GM19438 (cell line): ENCODE data around the gene SRPRA.
"Not testable (repeated sequence)": the region's sequence is repeated elsewhere in the genome, so short reads cannot be mapped to it uniquely, and the experiment has no call there.

Experiments used
- ATAC-seq: cut with Tn5 transposase; IDR thresholded peaks from one replicate; pipeline ENCODE4 v1.9.1; 2021; ENCODE audit warnings: low read depth; ENCODE audit not compliant: unreplicated experiment

The SRPRA gene

DNA sequence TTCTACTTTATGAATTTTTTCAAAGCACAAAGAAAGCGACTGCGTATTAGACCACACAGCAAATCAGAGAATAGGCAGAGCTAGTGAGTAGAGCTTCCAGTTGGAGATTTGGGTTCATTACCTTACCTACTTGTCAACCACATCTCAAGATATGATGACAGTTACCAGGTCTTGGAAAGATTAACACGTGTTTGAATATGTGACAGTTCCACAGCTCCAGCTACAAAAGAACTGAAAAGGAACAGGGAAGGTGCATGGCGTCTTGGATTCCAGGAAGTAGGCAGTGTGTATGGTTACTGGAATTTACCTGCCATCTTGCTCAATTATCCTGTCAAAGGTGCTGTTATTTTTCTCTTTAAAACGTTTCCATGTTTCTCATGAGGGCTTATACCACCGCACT lies 19.5 kb upstream of the SRPRA start:
- ATAC-seq = no peak

- peak; percentile 38 for ATAC-seq
Observed at GRCh38 chr11:126284829-126285228, 16.1 kb upstream of the SRPRA start.

GRCh38 chr11:126282736-126283591 lies 14.3 kb upstream of the SRPRA start, which contains the start of gene TIRAP:
TIRAP (plus strand) TSS chr11:126283093; CDS start chr11:126290895, 7,802 bp downstream.
- peak; percentile 60 for ATAC-seq

GRCh38 chr11:126282361-126282735 lies 13.7 kb upstream of the SRPRA start:
- peak; percentile 21 for ATAC-seq

DNA sequence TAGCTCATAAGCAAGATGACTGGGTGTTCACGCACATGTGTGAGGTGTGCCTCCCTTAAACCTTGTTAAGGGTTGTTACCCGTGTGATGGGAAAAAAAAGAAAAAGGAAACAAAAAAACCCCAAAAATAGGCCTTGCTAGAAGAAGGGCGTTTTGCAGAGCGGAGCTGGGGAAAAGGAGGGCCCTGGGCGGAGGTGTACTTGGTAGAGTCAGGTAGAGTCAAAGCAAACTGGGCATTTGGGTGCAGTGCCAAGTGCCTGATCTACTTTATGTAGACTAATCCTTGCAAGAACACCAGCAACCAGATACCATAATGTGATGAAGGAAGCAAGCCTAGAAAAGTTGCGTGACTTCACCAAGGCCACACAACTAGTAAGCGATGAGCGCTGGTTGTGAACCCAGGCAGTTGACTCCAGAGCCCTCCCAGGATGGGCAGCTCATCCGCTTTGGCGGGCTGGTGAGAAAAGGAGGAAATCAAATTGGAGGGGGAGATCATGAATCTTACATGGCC lies 13.0 kb upstream of the SRPRA start:
- no peak for ATAC-seq

- no peak for ATAC-seq
Observed at GRCh38 chr11:126281245-126281644, 12.6 kb upstream of the SRPRA start.

DNA sequence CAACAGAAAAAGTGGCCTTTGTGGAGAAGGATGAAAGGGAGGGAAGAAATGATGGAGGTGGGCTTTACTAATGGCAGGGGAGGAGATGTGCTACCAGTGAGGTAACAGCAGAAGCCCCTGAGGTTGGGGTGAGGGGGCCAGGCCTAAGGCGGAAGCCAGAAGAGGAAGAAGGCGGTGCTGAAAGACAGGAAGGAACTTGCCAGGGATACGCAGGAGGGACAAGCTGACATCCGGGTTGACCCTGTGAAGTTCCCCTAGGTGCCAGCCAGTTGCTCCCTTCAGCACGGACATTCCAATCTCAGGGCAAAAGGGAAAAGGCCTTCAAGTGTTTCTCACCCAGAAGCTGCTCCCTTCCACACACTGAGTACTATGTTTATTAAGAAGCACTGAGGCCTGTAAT lies 11.9 kb upstream of the SRPRA start:
- no peak for ATAC-seq

GRCh38 chr11:126279191-126279590 lies 10.5 kb upstream of the SRPRA start:
- no peak for ATAC-seq

- no peak for ATAC-seq
Observed at GRCh38 chr11:126277780-126278179, 9.1 kb upstream of the SRPRA start.

DNA sequence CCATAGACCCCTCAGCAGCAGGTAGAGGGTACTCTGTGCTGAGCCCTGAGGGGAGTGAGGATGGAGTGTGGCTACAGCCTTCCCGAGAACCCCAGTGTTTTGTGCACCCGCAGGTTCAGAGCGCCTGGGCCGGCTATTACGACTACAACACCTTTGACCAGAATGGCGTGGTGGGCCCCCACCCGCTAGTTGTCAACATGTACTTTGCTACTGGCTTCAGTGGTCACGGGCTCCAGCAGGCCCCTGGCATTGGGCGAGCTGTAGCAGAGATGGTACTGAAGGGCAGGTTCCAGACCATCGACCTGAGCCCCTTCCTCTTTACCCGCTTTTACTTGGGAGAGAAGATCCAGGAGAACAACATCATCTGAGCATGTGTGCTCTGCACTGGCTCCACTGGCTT lies 8.6 kb upstream of the SRPRA start:
- ATAC-seq = no peak

- ATAC-seq = peak; percentile 4
Observed at GRCh38 chr11:126268361-126268707, 361 bp downstream of the SRPRA start.

- no peak for ATAC-seq
Observed at GRCh38 chr11:126267650-126268049, 1.0 kb downstream of the SRPRA start.

GRCh38 chr11:126265811-126266210 lies 2.9 kb downstream of the SRPRA start:
- ATAC-seq = no peak

GRCh38 chr11:126263489-126263888 lies 5.2 kb downstream of the SRPRA start:
- ATAC-seq = no peak

DNA sequence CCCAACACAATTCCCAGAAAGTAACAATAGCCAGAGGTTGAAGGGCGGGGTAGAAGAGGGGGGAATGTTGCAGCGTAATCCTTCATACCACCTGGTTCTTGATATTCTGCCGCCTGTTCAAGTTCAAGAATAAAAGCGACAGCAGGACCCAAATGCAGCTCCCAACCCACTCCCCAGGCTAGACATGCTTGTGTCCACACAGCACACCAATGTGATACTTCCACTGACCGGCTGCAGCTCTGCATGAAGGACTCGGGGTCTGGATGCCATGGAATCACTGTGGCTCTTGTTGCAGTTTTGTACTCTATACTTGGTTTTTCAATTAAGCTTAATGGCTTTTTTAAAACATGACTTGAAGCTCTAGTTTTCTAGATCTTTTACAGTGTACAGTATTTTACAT lies 6.5 kb downstream of the SRPRA start:
- ATAC-seq = no peak

DNA sequence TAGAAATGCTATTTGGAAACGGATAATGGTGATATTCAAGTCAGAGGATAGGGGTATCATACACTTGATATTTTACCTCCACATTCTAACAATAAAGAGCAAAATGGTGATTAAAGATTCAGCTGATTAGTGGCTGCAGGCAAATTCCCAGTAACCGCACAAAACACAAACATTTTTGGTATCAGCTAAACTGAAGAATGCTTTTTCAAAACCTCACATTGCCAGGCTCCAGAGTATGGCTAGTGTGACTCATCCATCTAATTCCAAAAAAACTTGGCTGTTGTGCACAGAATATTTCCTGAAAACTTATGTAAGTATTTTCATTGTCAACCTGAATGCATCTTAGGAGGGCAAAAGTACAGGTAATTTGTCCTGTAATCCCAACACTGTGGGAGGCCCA lies 10.9 kb downstream of the SRPRA start:
- ATAC-seq = no peak

DNA sequence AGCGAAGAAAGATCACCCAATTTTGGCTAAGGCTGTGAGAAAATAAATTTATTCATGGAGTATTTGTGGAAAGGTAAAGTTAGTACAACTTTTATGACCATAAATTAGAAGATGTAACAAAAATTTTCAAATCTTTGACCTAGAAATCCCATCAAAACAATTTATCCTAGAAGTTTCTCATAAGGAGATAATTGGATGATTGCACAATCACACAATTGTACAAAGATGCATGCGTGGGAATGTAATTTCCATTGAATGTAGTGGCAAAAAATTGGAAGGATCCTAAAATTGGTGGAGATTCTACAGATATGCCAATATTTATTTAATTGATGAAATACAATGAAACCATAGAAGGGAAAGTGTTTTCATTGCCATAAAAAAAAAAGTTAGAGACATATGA lies 11.6 kb downstream of the SRPRA start:
- no peak for ATAC-seq

DNA sequence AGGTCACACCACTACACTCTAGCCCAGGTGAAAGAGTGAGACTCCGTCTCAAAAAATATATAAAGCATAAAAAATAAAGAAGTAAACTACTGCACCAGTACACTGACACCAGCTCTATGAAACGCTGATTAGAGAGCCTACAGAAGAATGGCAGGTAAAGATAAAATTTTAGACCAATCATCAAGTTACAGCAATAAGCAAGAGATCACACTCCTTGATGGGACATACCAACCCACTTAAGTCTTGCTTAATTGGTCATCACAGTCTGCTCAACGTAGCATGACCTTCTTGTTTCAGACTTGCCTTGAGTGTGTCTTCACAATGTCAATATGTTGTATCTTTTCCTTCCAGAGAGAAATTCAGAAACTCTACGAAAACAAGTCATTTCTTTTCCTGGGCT lies 12.5 kb downstream of the SRPRA start:
- ATAC-seq = no peak

- ATAC-seq = not testable (repeated sequence)
Observed at GRCh38 chr11:126255507-126255906, 13.2 kb downstream of the SRPRA start.

DNA sequence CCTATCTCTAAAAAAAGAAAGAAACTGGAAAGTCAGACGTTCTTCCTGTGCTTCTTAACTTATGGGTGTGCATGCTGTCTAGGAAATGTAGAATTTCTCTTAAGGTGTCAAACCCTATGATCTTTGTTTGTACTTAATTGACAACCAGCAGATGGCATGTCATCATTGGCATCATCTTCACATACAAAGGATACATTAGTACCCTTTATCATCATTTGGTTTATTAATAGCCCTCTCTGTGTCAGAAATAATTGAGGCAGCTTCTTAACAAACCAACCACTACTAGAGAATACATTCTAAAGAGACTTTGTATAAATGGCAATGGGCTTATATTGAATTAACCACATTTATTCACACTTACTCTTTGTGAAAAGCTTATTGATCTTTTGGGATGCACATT lies 13.9 kb downstream of the SRPRA start:
- ATAC-seq = no peak

DNA sequence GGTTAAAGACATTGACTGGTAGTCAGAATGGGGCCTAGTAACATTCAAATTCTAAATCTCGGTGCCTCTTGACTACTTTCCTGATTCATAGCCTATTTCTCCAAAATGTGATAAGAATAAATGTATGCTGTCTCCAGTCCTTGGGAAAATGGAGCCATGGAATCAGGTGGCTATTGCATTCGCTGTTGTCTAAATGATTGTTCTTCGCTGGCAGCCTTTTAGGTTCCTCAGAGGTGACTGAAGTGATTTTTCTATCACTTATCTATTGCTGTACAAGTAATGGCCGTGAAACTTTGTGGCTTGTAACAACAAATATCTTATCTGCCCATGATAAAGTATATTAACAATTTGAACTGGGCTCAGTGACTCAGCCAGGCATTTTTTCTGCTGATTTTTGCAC lies 15.4 kb downstream of the SRPRA start:
- no peak for ATAC-seq

GRCh38 chr11:126246636-126247035 lies 22.1 kb downstream of the SRPRA start:
- ATAC-seq = no peak
